Endothelial cell of umbilical vein (primary cell): ENCODE data around the gene ITPKC. TPM values are rescaled to one million over a fixed set of nuclear protein-coding genes. Genes with fewer than 3 reads are reported as not detected.

ENCODE experiments used
- BruUV-seq: library from RNA; stranded (reverse); fragments of 400-500 nt; replicated peaks from 2 replicates; lab custom pipeline; 2021; lab: Mats Ljungman, UMichigan
- CTCF ChIA-PET: fragments of 300-600, 350-600 bp; sonication (Branson Sonifier 250); formaldehyde crosslinking; loops from one replicate; lab custom pipeline; 2021; ENCODE audit warnings: antibody characterized with exemption, inconsistent platforms; lab: Charles Lee
- POLR2A ChIA-PET: fragments of 300-600, 350-600 bp; sonication (Branson Sonifier 250); formaldehyde crosslinking; loops from one replicate; lab custom pipeline; 2021; ENCODE audit warnings: antibody characterized with exemption, inconsistent platforms; lab: Charles Lee
- DNase-seq: peaks from one replicate; pipeline ENCODE4 v3.0.0-alpha.2; 2011; ENCODE audit warnings: low read depth, low spot score
- FAIRE-seq: peaks from 2 replicates; lab custom pipeline; 2011; peaks lifted over from hg19 to GRCh38; lab: Jason Lieb, UNC
- H2AFZ ChIP-seq: 2 replicates; pipeline ENCODE4 v1.6.0; 2012; ENCODE audit warnings: low read depth, low read length, control low read depth, inconsistent platforms
- H3K27ac ChIP-seq: 2 replicates; pipeline ENCODE4 v1.5.1; 2011; ENCODE audit warnings: low read depth, mild to moderate bottlenecking, control low read depth, low read length, moderate library complexity; ENCODE audit not compliant: insufficient read depth
- H3K27me3 ChIP-seq, 2 experiments: 2 replicates each; pipeline versions ENCODE4 v1.6.0 to v1.6.1; 2011; ENCODE audit warnings: low read length in 2 of 2, mixed read lengths in 1 of 2; ENCODE audit not compliant: control insufficient read depth in 2 of 2, insufficient read depth in 2 of 2
- H3K36me3 ChIP-seq, 2 experiments: 2 replicates in 1 of 2; 3 replicates in 1 of 2; pipeline ENCODE4 v1.5.1; 2011; ENCODE audit warnings: low read length in 2 of 2, mild to moderate bottlenecking in 1 of 2, moderate library complexity in 1 of 2; ENCODE audit not compliant: control insufficient read depth in 2 of 2, insufficient read depth in 2 of 2; ENCODE audit errors: extremely low read depth in 1 of 2
- H3K4me1 ChIP-seq: 3 replicates; pipeline ENCODE4 v1.5.1; 2011; ENCODE audit warnings: mild to moderate bottlenecking, low read length; ENCODE audit not compliant: control insufficient read depth, insufficient read depth; ENCODE audit errors: extremely low read depth
- H3K4me2 ChIP-seq: 2 replicates; pipeline ENCODE4 v1.6.1; 2011; ENCODE audit warnings: low read length, control low read depth, mixed read lengths; ENCODE audit not compliant: insufficient read depth
- H3K4me3 ChIP-seq, 3 experiments: fragments of 200-600 bp in 1 of 3; sonication (generic), shearing (Covaris generic) in 1 of 3; replicated peaks in 1 of 3; 2 replicates each; pipeline ENCODE4 v1.5.1; 2011 to 2016; ENCODE audit warnings: control low read depth in 3 of 3, low read length in 3 of 3, mild to moderate bottlenecking in 2 of 3, inconsistent platforms in 1 of 3, low read depth in 1 of 3, moderate library complexity in 1 of 3; ENCODE audit not compliant: insufficient read depth in 1 of 3
- H3K79me2 ChIP-seq: 2 replicates; pipeline ENCODE4 v1.6.0; 2012; ENCODE audit warnings: low read length, inconsistent platforms; ENCODE audit not compliant: control insufficient read depth, insufficient read depth
- H3K9ac ChIP-seq: replicated peaks from 2 replicates; pipeline ENCODE3; 2011; ENCODE audit warnings: low read length, control low read depth; ENCODE audit not compliant: insufficient read depth; ENCODE audit errors: extremely low read depth
- H3K9me1 ChIP-seq: replicated peaks from 3 replicates; pipeline ENCODE4 v1.6.0; 2011; ENCODE audit warnings: mild to moderate bottlenecking, low read length; ENCODE audit not compliant: control insufficient read depth, insufficient read depth; ENCODE audit errors: extremely low read depth
- H3K9me3 ChIP-seq: replicated peaks from 2 replicates; pipeline ENCODE4 v1.5.1; 2012; ENCODE audit warnings: low read length, inconsistent platforms; ENCODE audit not compliant: control insufficient read depth, insufficient read depth
- H4K20me1 ChIP-seq: replicated peaks from 2 replicates; pipeline ENCODE3; 2011; ENCODE audit warnings: mild to moderate bottlenecking, low read length; ENCODE audit not compliant: control insufficient read depth, insufficient read depth; ENCODE audit errors: extremely low read depth
- EZH2 ChIP-seq: IDR thresholded peaks from 2 replicates; pipeline ENCODE4 v1.6.1; 2012; ENCODE audit warnings: borderline replicate concordance, low read depth, mild to moderate bottlenecking, moderate library complexity, low read length, inconsistent platforms; ENCODE audit not compliant: severe bottlenecking
- FOS ChIP-seq: IDR thresholded peaks from 2 replicates; pipeline ENCODE4 v1.6.1; 2011; ENCODE audit warnings: mild to moderate bottlenecking, low read length, moderate library complexity, borderline replicate concordance; ENCODE audit not compliant: insufficient read depth
- GATA2 ChIP-seq: IDR thresholded peaks from 2 replicates; pipeline ENCODE4 v1.7.0; 2011; ENCODE audit warnings: low read depth, mild to moderate bottlenecking, moderate library complexity, mixed read lengths, low read length; ENCODE audit not compliant: insufficient read length, insufficient read depth
- JUN ChIP-seq: IDR thresholded peaks from 2 replicates; pipeline ENCODE4 v1.6.1; 2011; ENCODE audit warnings: borderline replicate concordance, low read depth; ENCODE audit not compliant: insufficient read length, insufficient read depth
- MYC ChIP-seq: IDR thresholded peaks from one replicate; pipeline ENCODE4 v1.6.1; 2011; ENCODE audit warnings: mild to moderate bottlenecking, low read depth, low read length
- POLR2A ChIP-seq: IDR thresholded peaks from 2 replicates; pipeline ENCODE4 v1.6.1; 2012; ENCODE audit warnings: low read depth, mild to moderate bottlenecking, control low read depth, low read length
- POLR2AphosphoS5 ChIP-seq: IDR thresholded peaks from 2 replicates; pipeline ENCODE4 v1.6.1; 2012; ENCODE audit warnings: low read depth, mild to moderate bottlenecking, control low read depth, low read length, moderate library complexity; ENCODE audit not compliant: insufficient read depth
- dilution Hi-C: fragments of 300-500 bp; cut with MboI; formaldehyde crosslinking; loops from one replicate; pipeline ENCODE4 v1.15.0; 2019; ENCODE audit warnings: low sequenced_read_pairs; ENCODE audit not compliant: extremely low pct_ligation_motif_present
- intact Hi-C: fragments of 100-400 bp; cut with micrococcal nuclease; formaldehyde crosslinking; loops from one replicate; pipeline ENCODE4 v1.10.0; 2022
- polyA plus RNA-seq, 4 experiments: library from polyadenylated mRNA; depleted of rRNA in 3 of 4; stranded (reverse) in 3 of 4; unstranded in 1 of 4; fragments of >200 nt; gene quantifications; 2 replicates each; pipeline versions ENCODE4 v1.2.1 to v1.2.3, GENCODE V29; 2011 to 2012; ENCODE audit warnings: missing spikeins in 1 of 4
- total RNA-seq: library from RNA; stranded (reverse); gene quantifications from 2 replicates; pipeline ENCODE4 v1.2.3, GENCODE V29; 2021
- TF ChIP-seq, protein P1 (sequence below): IDR thresholded peaks from 2 replicates; pipeline ENCODE4 v1.6.1; 2011; ENCODE audit not compliant: insufficient read depth, insufficient read length
- TF ChIP-seq, protein P2 (sequence below), 2 donors: IDR thresholded peaks; 1 replicate in 1 of 2; 2 replicates in 1 of 2; pipeline ENCODE4 v1.5.1; 2011; ENCODE audit warnings: low read length in 2 of 2, mild to moderate bottlenecking in 2 of 2, moderate library complexity in 2 of 2, control low read depth in 1 of 2, inconsistent platforms in 1 of 2, low read depth in 1 of 2; ENCODE audit not compliant: insufficient read depth in 1 of 2; ENCODE audit errors: extremely low read depth in 1 of 2

ITPKC gene
- total and polyA plus RNA-seq, 2 donors (not counting 3 experiments of a cell fraction or from before 2014, with no cell fraction given), result 7.3 to 16.1 TPM

DNA sequence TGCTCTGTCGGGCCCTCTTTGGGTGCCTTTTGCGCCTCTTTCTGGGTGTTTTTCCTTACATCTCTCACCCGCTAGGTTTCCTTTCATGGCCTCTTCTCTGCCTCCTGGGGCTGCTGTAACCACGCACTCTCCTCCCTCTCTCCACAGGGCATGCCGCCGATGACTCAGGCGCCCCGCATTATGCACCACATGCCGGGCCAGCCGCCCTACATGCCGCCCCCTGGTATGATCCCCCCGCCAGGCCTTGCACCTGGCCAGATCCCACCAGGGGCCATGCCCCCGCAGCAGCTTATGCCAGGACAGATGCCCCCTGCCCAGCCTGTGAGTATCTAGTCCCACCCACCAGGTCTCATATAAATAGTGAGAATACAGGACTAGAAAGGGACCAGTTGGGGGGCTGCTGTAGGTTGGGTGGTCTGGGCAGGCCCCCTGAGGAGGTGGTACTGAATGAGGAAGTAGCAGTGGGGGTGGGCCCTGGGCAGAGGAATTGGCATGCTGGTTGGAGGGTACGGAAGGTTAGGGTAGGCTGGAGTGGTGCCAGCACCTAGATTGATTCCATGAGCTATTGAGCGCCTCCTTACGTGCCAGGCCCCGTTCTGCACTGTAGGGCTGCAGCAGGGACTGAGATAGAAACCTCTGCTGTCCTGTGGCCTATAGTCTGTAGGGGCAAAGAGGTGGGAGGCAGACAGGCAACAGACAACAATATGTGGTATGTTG is 46.0 kb downstream of the ITPKC start:
- H3K79me2 ChIP-seq, result peaks cover 22% of the 10 kb centered on the region
- H3K27ac ChIP-seq, result no peak overlapping the region
- no peaks in the 10 kb centered on the region for H3K27me3 ChIP-seq
- no peak overlapping the region for H2AFZ ChIP-seq
- FAIRE-seq, result no peak
- no peak for DNase-seq
- ChIA-PET POLR2A (no interaction called here), CTCF (no interaction called here)
- dilution Hi-C loops, result no loop called here
- H3K9ac ChIP-seq, result no peak overlapping the region
- intact Hi-C loops, result no loop called here
- H3K4me3 ChIP-seq, result no peak overlapping the region
- BruUV-seq, result no TSS peak
- no peaks in the 10 kb centered on the region for H3K9me1 ChIP-seq
- TF ChIP-seq, protein P1, sequence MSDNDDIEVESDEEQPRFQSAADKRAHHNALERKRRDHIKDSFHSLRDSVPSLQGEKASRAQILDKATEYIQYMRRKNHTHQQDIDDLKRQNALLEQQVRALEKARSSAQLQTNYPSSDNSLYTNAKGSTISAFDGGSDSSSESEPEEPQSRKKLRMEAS, result no peak
- TF ChIP-seq JUN (no peak), MYC (no peak), EZH2 (no peak), GATA2 (no peak), FOS (no peak), POLR2A (no peak), POLR2AphosphoS5 (no peak)
- TF ChIP-seq, protein P2, sequence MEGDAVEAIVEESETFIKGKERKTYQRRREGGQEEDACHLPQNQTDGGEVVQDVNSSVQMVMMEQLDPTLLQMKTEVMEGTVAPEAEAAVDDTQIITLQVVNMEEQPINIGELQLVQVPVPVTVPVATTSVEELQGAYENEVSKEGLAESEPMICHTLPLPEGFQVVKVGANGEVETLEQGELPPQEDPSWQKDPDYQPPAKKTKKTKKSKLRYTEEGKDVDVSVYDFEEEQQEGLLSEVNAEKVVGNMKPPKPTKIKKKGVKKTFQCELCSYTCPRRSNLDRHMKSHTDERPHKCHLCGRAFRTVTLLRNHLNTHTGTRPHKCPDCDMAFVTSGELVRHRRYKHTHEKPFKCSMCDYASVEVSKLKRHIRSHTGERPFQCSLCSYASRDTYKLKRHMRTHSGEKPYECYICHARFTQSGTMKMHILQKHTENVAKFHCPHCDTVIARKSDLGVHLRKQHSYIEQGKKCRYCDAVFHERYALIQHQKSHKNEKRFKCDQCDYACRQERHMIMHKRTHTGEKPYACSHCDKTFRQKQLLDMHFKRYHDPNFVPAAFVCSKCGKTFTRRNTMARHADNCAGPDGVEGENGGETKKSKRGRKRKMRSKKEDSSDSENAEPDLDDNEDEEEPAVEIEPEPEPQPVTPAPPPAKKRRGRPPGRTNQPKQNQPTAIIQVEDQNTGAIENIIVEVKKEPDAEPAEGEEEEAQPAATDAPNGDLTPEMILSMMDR (IDR thresholded peaks at IDR 0.05; ENCODE audit: extremely low read depth in 1 of 2, insufficient read depth in 1 of 2, low read depth in 1 of 2, low read length in 2 of 2), result no peak
- peaks cover 18% of the 10 kb centered on the region for H3K4me1 ChIP-seq
- H3K4me2 ChIP-seq, result no peak overlapping the region
- H3K36me3 ChIP-seq, result peaks cover 29 to 59% of the 10 kb centered on the region in 2 experiments
- H4K20me1 ChIP-seq, result no peaks in the 10 kb centered on the region
- no peaks in the 10 kb centered on the region for H3K9me3 ChIP-seq
